DOHH2 (cell line): ENCODE results near the gene KCNAB1.

Experiments used
- EZH2phosphoT487 ChIP-seq: fragments of 200-600 bp; sonication (generic); IDR thresholded peaks from 2 replicates; pipeline ENCODE4 v1.6.1; 2017; ENCODE audit warnings: borderline replicate concordance, mild to moderate bottlenecking, antibody characterized with exemption, low read length, moderate library complexity, mixed read lengths
- TF ChIP-seq, protein P1 (sequence below): fragments of 200-600 bp; sonication (generic); IDR thresholded peaks from one replicate; pipeline ENCODE4 v1.5.1; 2014; ENCODE audit warnings: antibody characterized with exemption, mild to moderate bottlenecking, low read depth, low read length; ENCODE audit not compliant: poor library complexity, severe bottlenecking

DNA sequence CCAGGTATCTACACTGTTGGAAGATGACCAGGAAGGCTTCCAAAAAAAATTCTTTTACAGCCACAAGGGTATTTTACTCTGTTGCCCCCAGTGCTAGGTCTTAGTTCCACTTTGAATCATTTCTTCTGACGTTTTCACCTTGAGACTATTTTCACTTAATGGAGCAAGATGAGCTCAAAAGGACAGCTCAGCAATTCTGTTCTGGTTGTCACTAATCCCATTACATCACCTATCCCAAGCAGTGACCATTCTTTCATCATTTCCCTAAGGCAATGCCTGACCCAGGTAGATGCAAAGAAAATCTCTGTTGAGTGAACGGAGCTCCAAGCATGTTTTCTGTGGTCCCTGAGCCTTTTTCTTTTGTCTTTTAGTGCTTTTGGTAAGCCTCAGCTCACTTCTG is 210.0 kb downstream of the KCNAB1 start:
- TF ChIP-seq, protein P1, sequence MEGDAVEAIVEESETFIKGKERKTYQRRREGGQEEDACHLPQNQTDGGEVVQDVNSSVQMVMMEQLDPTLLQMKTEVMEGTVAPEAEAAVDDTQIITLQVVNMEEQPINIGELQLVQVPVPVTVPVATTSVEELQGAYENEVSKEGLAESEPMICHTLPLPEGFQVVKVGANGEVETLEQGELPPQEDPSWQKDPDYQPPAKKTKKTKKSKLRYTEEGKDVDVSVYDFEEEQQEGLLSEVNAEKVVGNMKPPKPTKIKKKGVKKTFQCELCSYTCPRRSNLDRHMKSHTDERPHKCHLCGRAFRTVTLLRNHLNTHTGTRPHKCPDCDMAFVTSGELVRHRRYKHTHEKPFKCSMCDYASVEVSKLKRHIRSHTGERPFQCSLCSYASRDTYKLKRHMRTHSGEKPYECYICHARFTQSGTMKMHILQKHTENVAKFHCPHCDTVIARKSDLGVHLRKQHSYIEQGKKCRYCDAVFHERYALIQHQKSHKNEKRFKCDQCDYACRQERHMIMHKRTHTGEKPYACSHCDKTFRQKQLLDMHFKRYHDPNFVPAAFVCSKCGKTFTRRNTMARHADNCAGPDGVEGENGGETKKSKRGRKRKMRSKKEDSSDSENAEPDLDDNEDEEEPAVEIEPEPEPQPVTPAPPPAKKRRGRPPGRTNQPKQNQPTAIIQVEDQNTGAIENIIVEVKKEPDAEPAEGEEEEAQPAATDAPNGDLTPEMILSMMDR: no peak
- TF ChIP-seq EZH2phosphoT487: no peak
